Liver (tissue), 9 donors: ENCODE results near the gene TMEM248. TPM values are rescaled to one million over a fixed set of nuclear protein-coding genes. Genes with fewer than 3 reads are reported as not detected.

Experiments used
- DNase-seq: peaks from one replicate; pipeline ENCODE4 v3.0.0-alpha.2; 2017; ENCODE audit warnings: low spot score
- H3K27ac ChIP-seq, 2 donors: one replicate each; pipeline ENCODE4 v1.7.0; 2013; ENCODE audit warnings: inconsistent platforms in 2 of 2, low read length in 2 of 2, control low read depth in 1 of 2, low read depth in 1 of 2, mild to moderate bottlenecking in 1 of 2
- H3K27me3 ChIP-seq, 4 donors: one replicate each; pipeline versions ENCODE4 v1.6.1 to v1.7.0; 2013; ENCODE audit warnings: low read length in 3 of 4, inconsistent platforms in 1 of 4, mild to moderate bottlenecking in 1 of 4, moderate library complexity in 1 of 4; ENCODE audit not compliant: control insufficient read depth in 4 of 4, insufficient read depth in 4 of 4
- H3K36me3 ChIP-seq, 4 donors: one replicate each; pipeline versions ENCODE4 v1.6.1 to v1.7.0; 2013; ENCODE audit warnings: low read length in 3 of 4, mild to moderate bottlenecking in 3 of 4, low read depth in 1 of 4, moderate library complexity in 1 of 4; ENCODE audit not compliant: control insufficient read depth in 4 of 4, insufficient read depth in 3 of 4
- H3K4me1 ChIP-seq, 4 donors: one replicate each; pipeline versions ENCODE4 v1.6.1 to v1.7.0; 2013; ENCODE audit warnings: low read length in 3 of 4, mild to moderate bottlenecking in 3 of 4, moderate library complexity in 1 of 4; ENCODE audit not compliant: control insufficient read depth in 4 of 4, insufficient read depth in 4 of 4
- H3K4me3 ChIP-seq, 3 donors: one replicate each; pipeline versions ENCODE4 v1.6.1 to v1.7.0; 2013; ENCODE audit warnings: low read length in 3 of 3, control low read depth in 1 of 3, low read depth in 1 of 3, mild to moderate bottlenecking in 1 of 3
- H3K9ac ChIP-seq, 2 donors: one replicate each; pipeline ENCODE4 v1.7.0; 2013; ENCODE audit warnings: low read length in 2 of 2, mild to moderate bottlenecking in 2 of 2, moderate library complexity in 2 of 2, control low read depth in 1 of 2, low read depth in 1 of 2
- H3K9me3 ChIP-seq, 4 donors: one replicate each; pipeline versions ENCODE4 v1.6.1 to v1.7.0; 2013; ENCODE audit warnings: low read length in 3 of 4; ENCODE audit not compliant: control insufficient read depth in 4 of 4
- ATF3 ChIP-seq: IDR thresholded peaks from 2 replicates; pipeline ENCODE4 v1.6.1; 2016; ENCODE audit warnings: antibody characterized with exemption
- CTCF ChIP-seq: fragments of 150-350 bp; IDR thresholded peaks from 2 replicates; pipeline ENCODE4 v1.5.1; 2017; ENCODE audit warnings: improper control_type of control experiment, low read depth, low read length; ENCODE audit not compliant: missing input control
- EGR1 ChIP-seq, 2 donors: IDR thresholded peaks; 2 replicates each; pipeline ENCODE4 v1.6.1; 2016 to 2018; ENCODE audit warnings: antibody characterized with exemption in 2 of 2, low read depth in 2 of 2
- FOXA1 ChIP-seq: IDR thresholded peaks from 2 replicates; pipeline ENCODE4 v1.6.1; 2016; ENCODE audit warnings: antibody characterized with exemption
- FOXA2 ChIP-seq: IDR thresholded peaks from 2 replicates; pipeline ENCODE4 v1.6.1; 2016; ENCODE audit warnings: antibody characterized with exemption
- GABPA ChIP-seq, 2 donors: IDR thresholded peaks in 1 of 2; conservative IDR thresholded peaks in 1 of 2; 2 replicates each; pipeline ENCODE4 v1.6.1; 2016; ENCODE audit warnings: antibody characterized with exemption in 2 of 2, mild to moderate bottlenecking in 1 of 2, moderate library complexity in 1 of 2
- HNF4A ChIP-seq, 2 donors: conservative IDR thresholded peaks; 2 replicates each; pipeline ENCODE4 v1.6.1; 2016; ENCODE audit warnings: antibody characterized with exemption in 2 of 2, mild to moderate bottlenecking in 2 of 2
- HNF4G ChIP-seq: IDR thresholded peaks from 2 replicates; pipeline ENCODE4 v1.6.1; 2016; ENCODE audit warnings: antibody characterized with exemption
- JUND ChIP-seq, 2 donors: IDR thresholded peaks; 2 replicates each; pipeline ENCODE4 v1.6.1; 2016; ENCODE audit warnings: antibody characterized with exemption in 2 of 2
- MAX ChIP-seq: IDR thresholded peaks from 2 replicates; pipeline ENCODE4 v1.6.1; 2016; ENCODE audit warnings: antibody characterized with exemption
- NR2F2 ChIP-seq: IDR thresholded peaks from 2 replicates; pipeline ENCODE4 v1.6.1; 2016; ENCODE audit warnings: antibody characterized with exemption
- RAD21 ChIP-seq, 2 donors: IDR thresholded peaks; 2 replicates each; pipeline ENCODE4 v1.6.1; 2016; ENCODE audit warnings: antibody characterized with exemption in 2 of 2, mild to moderate bottlenecking in 2 of 2
- RXRA ChIP-seq, 2 donors: IDR thresholded peaks; 2 replicates each; pipeline ENCODE4 v1.6.1; 2017 to 2018; ENCODE audit warnings: antibody characterized with exemption in 2 of 2, mild to moderate bottlenecking in 1 of 2
- YY1 ChIP-seq: IDR thresholded peaks from 2 replicates; pipeline ENCODE4 v1.6.1; 2016; ENCODE audit warnings: antibody characterized with exemption, mild to moderate bottlenecking
- ZBTB33 ChIP-seq: IDR thresholded peaks from 2 replicates; pipeline ENCODE4 v1.6.1; 2016; ENCODE audit warnings: antibody characterized with exemption
- WGBS: extraction: QIAGEN DNeasy Blood & Tissue Kit; methylation state at CpG from one replicate; pipeline ENCODE4 v1.1.7; 2013; 5-methylcytosine and 5-hydroxymethylcytosine counted together
- polyA plus RNA-seq, 2 donors: library from polyadenylated mRNA; stranded (reverse) in 1 of 2; unstranded in 1 of 2; fragments of 200-250 nt in 1 of 2; fragments of >200 nt in 1 of 2; fragmentation: Nextera tagmentation in 1 of 2; extraction: Ambion mirVana in 1 of 2; gene quantifications; one replicate each; pipeline versions ENCODE4 v1.2.1 to v1.2.3, GENCODE V29; 2013 to 2015
- total RNA-seq, 2 donors: library from RNA; depleted of rRNA; stranded (reverse); fragments of >200 nt; gene quantifications; one replicate each; pipeline ENCODE4 v1.2.3, GENCODE V29; 2014
- donor health status: healthy.
- donor health status: healthy.
- donor health status: healthy.
- donor health status: healthy.
- donor health status: healthy.

The TMEM248 gene
- total and polyA plus RNA-seq, 4 donors, result 31.4 to 45.6 (median 41.6) TPM

- no peak for TF ChIP-seq ZBTB33
- no peak for TF ChIP-seq RAD21 (IDR thresholded peaks at IDR 0.05)
- TF ChIP-seq ATF3, result no peak
Measured at GRCh38 chr7:66953044-66953427, 32.0 kb downstream of the TMEM248 start (continued).

GRCh38 chr7:66957595-66958290, 36.7 kb downstream of the TMEM248 start:
- no peaks in the 10 kb centered on the region for H3K4me1 ChIP-seq
- no peak overlapping the region for H3K27ac ChIP-seq
- 92% methylated on average over 13 of the region's 13 CpGs for WGBS

GRCh38 chr7:66958538-66959350, 37.7 kb downstream of the TMEM248 start:
- H3K27me3 ChIP-seq, result no peaks in the 10 kb centered on the region
- no peak for TF ChIP-seq MAX
- no peak for TF ChIP-seq FOXA1
- no peak for TF ChIP-seq CTCF
- TF ChIP-seq EGR1 (IDR thresholded peaks at IDR 0.05; ENCODE audit: low read depth in 2 of 2), result no peak
- no peak for TF ChIP-seq ATF3
- no peak for TF ChIP-seq NR2F2
- TF ChIP-seq FOXA2, result no peak
- no peak for TF ChIP-seq YY1
- TF ChIP-seq HNF4A (conservative IDR thresholded peaks at IDR 0.05), result no peak
- no peak for TF ChIP-seq RXRA (IDR thresholded peaks at IDR 0.05)
- TF ChIP-seq JUND (IDR thresholded peaks at IDR 0.05), result no peak
- no peak for TF ChIP-seq ZBTB33

More at GRCh38 chr7:66957595-66958290, 36.7 kb downstream of the TMEM248 start:
- H3K36me3 ChIP-seq, result peaks cover 14 to 60% (median 37%) of the 10 kb centered on the region in 4 donors
- no peaks in the 10 kb centered on the region for H3K27me3 ChIP-seq
- H3K9ac ChIP-seq, result no peak overlapping the region
- H3K9me3 ChIP-seq, result no peaks in the 10 kb centered on the region
- no peak for DNase-seq
- H3K4me3 ChIP-seq, result no peak overlapping the region
- TF ChIP-seq FOXA2, result no peak
- no peak for TF ChIP-seq CTCF
- TF ChIP-seq JUND (IDR thresholded peaks at IDR 0.05), result no peak
- TF ChIP-seq HNF4G, result no peak
- TF ChIP-seq GABPA (IDR thresholded peaks at IDR 0.05 in 1 of 2, conservative IDR thresholded peaks at IDR 0.05 in 1 of 2), result no peak
- no peak for TF ChIP-seq NR2F2

More at GRCh38 chr7:66958538-66959350, 37.7 kb downstream of the TMEM248 start:
- Histone ChIP-seq H3K36me3 (peaks cover 11 to 50% (median 31%) of the 10 kb centered on the region in 4 donors), H3K9me3 (no peaks in the 10 kb centered on the region), H3K9ac (no peak overlapping the region), H3K4me1 (no peaks in the 10 kb centered on the region), H3K4me3 (no peak overlapping the region), H3K27ac (no peak overlapping the region)
- DNase-seq, result no peak
- WGBS, result 94% methylated on average over 17 of the region's 17 CpGs
